ENCODE measurements around the gene NOLC1.

DNA sequence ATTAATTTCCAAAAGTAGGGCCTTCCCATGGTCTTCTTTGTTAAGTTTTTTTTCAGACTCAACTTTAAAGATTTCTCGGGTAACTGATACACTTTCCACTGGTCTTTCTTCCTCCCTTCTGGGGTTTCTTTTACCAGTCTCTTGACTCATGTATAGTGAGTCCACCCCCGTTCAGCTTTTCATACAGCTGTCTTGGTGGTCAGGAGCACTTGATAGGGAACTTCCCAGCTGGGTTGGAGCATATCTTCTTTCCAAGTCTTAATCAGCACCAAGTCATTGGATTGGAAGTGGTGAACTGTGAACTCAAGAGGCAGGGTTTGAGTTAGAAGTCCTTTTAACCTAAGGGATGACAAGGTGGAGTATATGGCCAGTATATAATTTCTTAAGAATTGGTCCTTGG, 44.7 kb downstream of the NOLC1 start:
- no peak for TF ChIP-seq EZH2phosphoT487 (IDR thresholded peaks at IDR 0.05; ENCODE audit: low read length)
- TF ChIP-seq, protein P1, sequence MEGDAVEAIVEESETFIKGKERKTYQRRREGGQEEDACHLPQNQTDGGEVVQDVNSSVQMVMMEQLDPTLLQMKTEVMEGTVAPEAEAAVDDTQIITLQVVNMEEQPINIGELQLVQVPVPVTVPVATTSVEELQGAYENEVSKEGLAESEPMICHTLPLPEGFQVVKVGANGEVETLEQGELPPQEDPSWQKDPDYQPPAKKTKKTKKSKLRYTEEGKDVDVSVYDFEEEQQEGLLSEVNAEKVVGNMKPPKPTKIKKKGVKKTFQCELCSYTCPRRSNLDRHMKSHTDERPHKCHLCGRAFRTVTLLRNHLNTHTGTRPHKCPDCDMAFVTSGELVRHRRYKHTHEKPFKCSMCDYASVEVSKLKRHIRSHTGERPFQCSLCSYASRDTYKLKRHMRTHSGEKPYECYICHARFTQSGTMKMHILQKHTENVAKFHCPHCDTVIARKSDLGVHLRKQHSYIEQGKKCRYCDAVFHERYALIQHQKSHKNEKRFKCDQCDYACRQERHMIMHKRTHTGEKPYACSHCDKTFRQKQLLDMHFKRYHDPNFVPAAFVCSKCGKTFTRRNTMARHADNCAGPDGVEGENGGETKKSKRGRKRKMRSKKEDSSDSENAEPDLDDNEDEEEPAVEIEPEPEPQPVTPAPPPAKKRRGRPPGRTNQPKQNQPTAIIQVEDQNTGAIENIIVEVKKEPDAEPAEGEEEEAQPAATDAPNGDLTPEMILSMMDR (IDR thresholded peaks at IDR 0.05; ENCODE audit: low read length): no peak
- TF ChIP-seq EZH2 (optimal IDR thresholded peaks at IDR 0.05; ENCODE audit: low read depth, low read length): no peak
